Measurements from ENCODE around the gene SLC6A19.

GRCh38 chr5:1214163-1214935, 13.0 kb downstream of the SLC6A19 start:
- TF ChIP-seq CTCF (IDR thresholded peaks at IDR 0.05; ENCODE audit: low read depth, low read length) = no peak
- TF ChIP-seq EZH2phosphoT487 (IDR thresholded peaks at IDR 0.05; ENCODE audit: low read depth) = no peak

All from OCI-LY3 (cell line).